K562 (cell line): ENCODE results near the gene MYCBP. TPM values are rescaled to one million over a fixed set of nuclear protein-coding genes. Genes with fewer than 3 reads are reported as not detected.
A peak's percentile ranks its signal among the peaks of the same experiment; 100 is the strongest.

Experiments used
- TEAD2 ChIP-seq: fragments of 450-650 bp; IDR thresholded peaks from 2 replicates; pipeline ENCODE4 v1.6.1; 2016; ENCODE audit warnings: missing genetic modification characterization, control low read depth, missing compliant biosample characterization
- TOE1 ChIP-seq, 2 experiments: fragments of 450-650 bp in 1 of 2; sonication (generic) in 1 of 2; formaldehyde crosslinking in 1 of 2; IDR thresholded peaks; 2 replicates each; pipeline versions ENCODE4 v1.7.1 to v1.8.0; 2016 to 2022; ENCODE audit warnings: borderline replicate concordance in 2 of 2, mild to moderate bottlenecking in 2 of 2, antibody characterized with exemption in 1 of 2, inconsistent platforms in 1 of 2, low read depth in 1 of 2, missing genetic modification reagents in 1 of 2, moderate library complexity in 1 of 2
- polyA plus RNA-seq, 8 experiments: library from polyadenylated mRNA; depleted of rRNA in 4 of 8; stranded (reverse) in 5 of 8; unstranded in 3 of 8; fragments of >200 nt; fragmentation: Nextera tagmentation in 2 of 8; fragmentation: Illumina TruSeq in 1 of 8; extraction: Ambion mirVana in 2 of 8; extraction: Trizol in 1 of 8; gene quantifications; 2 replicates each; pipeline versions ENCODE4 v1.2.1 to v1.2.3, GENCODE V29; 2011 to 2014; ENCODE audit warnings: inconsistent platforms in 1 of 8, missing spikeins in 1 of 8
- total RNA-seq, 7 experiments: library from RNA; depleted of rRNA in 6 of 7; stranded (reverse); fragments of >200 nt in 6 of 7; fragmentation: Illumina TruSeq in 2 of 7; extraction: Trizol in 2 of 7; gene quantifications; 2 replicates each; pipeline versions ENCODE4 v1.2.1 to v1.2.3, GENCODE V29; 2011 to 2021; ENCODE audit warnings: low replicate concordance in 1 of 7
- TF ChIP-seq, protein P1 (sequence below), 3 experiments: fragments of 200-800 bp in 1 of 3; fragments of 250-450 bp in 1 of 3; fragments of 450-650 bp in 1 of 3; sonication (Bioruptor Pico) in 1 of 3; sonication (Bioruptor generic) in 1 of 3; formaldehyde crosslinking in 1 of 3; IDR thresholded peaks; 2 replicates each; pipeline versions ENCODE4 v1.6.1 to v1.8.0; 2016 to 2022; ENCODE audit warnings: mild to moderate bottlenecking in 2 of 3, missing genetic modification characterization in 2 of 3, missing compliant biosample characterization in 1 of 3, moderate library complexity in 1 of 3
- TF ChIP-seq, protein P2 (sequence below), 2 experiments: fragments of 250-450 bp in 1 of 2; fragments of 450-650 bp in 1 of 2; sonication (Bioruptor Pico) in 1 of 2; IDR thresholded peaks; 2 replicates each; pipeline versions ENCODE4 v1.6.1 to v1.8.0; 2016 to 2021; ENCODE audit warnings: mild to moderate bottlenecking in 2 of 2, moderate library complexity in 2 of 2, missing compliant biosample characterization in 1 of 2, missing genetic modification characterization in 1 of 2
- TF ChIP-seq, protein P3 (sequence below): fragments of 450-650 bp; IDR thresholded peaks from 2 replicates; pipeline ENCODE4 v1.6.1; 2016; ENCODE audit warnings: mild to moderate bottlenecking, moderate library complexity
- TF ChIP-seq, protein P4 (sequence below): fragments of 450-650 bp; IDR thresholded peaks from 2 replicates; pipeline ENCODE4 v1.6.1; 2016; ENCODE audit warnings: missing biosample characterization, missing genetic modification characterization

MYCBP gene
- total and polyA plus RNA-seq, 9 of the 15 experiments (the other 6 are each of a cell fraction or from before 2014, with no cell fraction given), result 32.3 to 253 (median 72.9) TPM

DNA sequence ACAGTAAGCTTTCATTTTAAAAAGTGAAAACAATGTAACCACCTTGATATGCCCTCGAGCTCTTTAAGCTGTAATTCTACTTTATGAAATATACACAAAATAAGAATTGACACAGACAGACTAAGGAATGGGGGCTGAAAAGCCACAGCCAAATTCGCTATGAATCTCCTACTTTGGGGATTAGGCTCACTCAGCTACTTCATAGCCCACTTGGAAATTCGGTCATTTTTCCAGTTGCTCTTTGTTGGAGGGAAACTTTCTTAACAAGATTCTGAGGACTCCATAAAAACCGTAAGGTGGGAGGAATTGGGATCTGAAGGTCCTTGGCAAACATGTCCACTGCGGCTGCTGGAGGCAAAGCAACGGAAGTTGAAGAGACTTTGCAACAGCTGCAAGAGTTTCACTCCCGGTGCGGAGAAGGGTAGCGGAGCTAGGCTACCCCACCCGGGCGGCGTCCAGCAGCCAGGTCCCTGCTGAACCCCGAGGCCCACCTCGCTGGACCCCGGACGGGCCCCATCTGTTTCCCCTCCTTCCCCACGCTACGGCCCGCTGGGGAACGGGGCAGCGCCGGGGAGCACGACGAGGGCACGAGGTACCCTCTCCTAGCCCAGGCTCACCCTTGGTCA, 634 bp downstream of the MYCBP start (continued):
- TF ChIP-seq, protein P1, sequence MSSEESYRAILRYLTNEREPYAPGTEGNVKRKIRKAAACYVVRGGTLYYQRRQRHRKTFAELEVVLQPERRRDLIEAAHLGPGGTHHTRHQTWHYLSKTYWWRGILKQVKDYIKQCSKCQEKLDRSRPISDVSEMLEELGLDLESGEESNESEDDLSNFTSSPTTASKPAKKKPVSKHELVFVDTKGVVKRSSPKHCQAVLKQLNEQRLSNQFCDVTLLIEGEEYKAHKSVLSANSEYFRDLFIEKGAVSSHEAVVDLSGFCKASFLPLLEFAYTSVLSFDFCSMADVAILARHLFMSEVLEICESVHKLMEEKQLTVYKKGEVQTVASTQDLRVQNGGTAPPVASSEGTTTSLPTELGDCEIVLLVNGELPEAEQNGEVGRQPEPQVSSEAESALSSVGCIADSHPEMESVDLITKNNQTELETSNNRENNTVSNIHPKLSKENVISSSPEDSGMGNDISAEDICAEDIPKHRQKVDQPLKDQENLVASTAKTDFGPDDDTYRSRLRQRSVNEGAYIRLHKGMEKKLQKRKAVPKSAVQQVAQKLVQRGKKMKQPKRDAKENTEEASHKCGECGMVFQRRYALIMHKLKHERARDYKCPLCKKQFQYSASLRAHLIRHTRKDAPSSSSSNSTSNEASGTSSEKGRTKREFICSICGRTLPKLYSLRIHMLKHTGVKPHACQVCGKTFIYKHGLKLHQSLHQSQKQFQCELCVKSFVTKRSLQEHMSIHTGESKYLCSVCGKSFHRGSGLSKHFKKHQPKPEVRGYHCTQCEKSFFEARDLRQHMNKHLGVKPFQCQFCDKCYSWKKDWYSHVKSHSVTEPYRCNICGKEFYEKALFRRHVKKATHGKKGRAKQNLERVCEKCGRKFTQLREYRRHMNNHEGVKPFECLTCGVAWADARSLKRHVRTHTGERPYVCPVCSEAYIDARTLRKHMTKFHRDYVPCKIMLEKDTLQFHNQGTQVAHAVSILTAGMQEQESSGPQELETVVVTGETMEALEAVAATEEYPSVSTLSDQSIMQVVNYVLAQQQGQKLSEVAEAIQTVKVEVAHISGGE (CRISPR knock-in tag; IDR thresholded peaks at IDR 0.05), result no peak
- TF ChIP-seq, protein P2, sequence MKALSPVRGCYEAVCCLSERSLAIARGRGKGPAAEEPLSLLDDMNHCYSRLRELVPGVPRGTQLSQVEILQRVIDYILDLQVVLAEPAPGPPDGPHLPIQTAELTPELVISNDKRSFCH (CRISPR knock-in tag; IDR thresholded peaks at IDR 0.05), result no peak
- TF ChIP-seq, protein P2 (tag; IDR thresholded peaks at IDR 0.05), result 0 out of 2 replicates have a peak, but pooled peaks have one; percentile 52
- TF ChIP-seq, protein P3, sequence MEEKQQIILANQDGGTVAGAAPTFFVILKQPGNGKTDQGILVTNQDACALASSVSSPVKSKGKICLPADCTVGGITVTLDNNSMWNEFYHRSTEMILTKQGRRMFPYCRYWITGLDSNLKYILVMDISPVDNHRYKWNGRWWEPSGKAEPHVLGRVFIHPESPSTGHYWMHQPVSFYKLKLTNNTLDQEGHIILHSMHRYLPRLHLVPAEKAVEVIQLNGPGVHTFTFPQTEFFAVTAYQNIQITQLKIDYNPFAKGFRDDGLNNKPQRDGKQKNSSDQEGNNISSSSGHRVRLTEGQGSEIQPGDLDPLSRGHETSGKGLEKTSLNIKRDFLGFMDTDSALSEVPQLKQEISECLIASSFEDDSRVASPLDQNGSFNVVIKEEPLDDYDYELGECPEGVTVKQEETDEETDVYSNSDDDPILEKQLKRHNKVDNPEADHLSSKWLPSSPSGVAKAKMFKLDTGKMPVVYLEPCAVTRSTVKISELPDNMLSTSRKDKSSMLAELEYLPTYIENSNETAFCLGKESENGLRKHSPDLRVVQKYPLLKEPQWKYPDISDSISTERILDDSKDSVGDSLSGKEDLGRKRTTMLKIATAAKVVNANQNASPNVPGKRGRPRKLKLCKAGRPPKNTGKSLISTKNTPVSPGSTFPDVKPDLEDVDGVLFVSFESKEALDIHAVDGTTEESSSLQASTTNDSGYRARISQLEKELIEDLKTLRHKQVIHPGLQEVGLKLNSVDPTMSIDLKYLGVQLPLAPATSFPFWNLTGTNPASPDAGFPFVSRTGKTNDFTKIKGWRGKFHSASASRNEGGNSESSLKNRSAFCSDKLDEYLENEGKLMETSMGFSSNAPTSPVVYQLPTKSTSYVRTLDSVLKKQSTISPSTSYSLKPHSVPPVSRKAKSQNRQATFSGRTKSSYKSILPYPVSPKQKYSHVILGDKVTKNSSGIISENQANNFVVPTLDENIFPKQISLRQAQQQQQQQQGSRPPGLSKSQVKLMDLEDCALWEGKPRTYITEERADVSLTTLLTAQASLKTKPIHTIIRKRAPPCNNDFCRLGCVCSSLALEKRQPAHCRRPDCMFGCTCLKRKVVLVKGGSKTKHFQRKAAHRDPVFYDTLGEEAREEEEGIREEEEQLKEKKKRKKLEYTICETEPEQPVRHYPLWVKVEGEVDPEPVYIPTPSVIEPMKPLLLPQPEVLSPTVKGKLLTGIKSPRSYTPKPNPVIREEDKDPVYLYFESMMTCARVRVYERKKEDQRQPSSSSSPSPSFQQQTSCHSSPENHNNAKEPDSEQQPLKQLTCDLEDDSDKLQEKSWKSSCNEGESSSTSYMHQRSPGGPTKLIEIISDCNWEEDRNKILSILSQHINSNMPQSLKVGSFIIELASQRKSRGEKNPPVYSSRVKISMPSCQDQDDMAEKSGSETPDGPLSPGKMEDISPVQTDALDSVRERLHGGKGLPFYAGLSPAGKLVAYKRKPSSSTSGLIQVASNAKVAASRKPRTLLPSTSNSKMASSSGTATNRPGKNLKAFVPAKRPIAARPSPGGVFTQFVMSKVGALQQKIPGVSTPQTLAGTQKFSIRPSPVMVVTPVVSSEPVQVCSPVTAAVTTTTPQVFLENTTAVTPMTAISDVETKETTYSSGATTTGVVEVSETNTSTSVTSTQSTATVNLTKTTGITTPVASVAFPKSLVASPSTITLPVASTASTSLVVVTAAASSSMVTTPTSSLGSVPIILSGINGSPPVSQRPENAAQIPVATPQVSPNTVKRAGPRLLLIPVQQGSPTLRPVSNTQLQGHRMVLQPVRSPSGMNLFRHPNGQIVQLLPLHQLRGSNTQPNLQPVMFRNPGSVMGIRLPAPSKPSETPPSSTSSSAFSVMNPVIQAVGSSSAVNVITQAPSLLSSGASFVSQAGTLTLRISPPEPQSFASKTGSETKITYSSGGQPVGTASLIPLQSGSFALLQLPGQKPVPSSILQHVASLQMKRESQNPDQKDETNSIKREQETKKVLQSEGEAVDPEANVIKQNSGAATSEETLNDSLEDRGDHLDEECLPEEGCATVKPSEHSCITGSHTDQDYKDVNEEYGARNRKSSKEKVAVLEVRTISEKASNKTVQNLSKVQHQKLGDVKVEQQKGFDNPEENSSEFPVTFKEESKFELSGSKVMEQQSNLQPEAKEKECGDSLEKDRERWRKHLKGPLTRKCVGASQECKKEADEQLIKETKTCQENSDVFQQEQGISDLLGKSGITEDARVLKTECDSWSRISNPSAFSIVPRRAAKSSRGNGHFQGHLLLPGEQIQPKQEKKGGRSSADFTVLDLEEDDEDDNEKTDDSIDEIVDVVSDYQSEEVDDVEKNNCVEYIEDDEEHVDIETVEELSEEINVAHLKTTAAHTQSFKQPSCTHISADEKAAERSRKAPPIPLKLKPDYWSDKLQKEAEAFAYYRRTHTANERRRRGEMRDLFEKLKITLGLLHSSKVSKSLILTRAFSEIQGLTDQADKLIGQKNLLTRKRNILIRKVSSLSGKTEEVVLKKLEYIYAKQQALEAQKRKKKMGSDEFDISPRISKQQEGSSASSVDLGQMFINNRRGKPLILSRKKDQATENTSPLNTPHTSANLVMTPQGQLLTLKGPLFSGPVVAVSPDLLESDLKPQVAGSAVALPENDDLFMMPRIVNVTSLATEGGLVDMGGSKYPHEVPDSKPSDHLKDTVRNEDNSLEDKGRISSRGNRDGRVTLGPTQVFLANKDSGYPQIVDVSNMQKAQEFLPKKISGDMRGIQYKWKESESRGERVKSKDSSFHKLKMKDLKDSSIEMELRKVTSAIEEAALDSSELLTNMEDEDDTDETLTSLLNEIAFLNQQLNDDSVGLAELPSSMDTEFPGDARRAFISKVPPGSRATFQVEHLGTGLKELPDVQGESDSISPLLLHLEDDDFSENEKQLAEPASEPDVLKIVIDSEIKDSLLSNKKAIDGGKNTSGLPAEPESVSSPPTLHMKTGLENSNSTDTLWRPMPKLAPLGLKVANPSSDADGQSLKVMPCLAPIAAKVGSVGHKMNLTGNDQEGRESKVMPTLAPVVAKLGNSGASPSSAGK, result peak; percentile 79; the same call in 1 of the 2 replicates
- TF ChIP-seq, protein P4, sequence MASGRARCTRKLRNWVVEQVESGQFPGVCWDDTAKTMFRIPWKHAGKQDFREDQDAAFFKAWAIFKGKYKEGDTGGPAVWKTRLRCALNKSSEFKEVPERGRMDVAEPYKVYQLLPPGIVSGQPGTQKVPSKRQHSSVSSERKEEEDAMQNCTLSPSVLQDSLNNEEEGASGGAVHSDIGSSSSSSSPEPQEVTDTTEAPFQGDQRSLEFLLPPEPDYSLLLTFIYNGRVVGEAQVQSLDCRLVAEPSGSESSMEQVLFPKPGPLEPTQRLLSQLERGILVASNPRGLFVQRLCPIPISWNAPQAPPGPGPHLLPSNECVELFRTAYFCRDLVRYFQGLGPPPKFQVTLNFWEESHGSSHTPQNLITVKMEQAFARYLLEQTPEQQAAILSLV (tag), result no peak
- TF ChIP-seq TEAD2 (tag) (no peak), TOE1 (IDR thresholded peaks at IDR 0.05; ENCODE audit: borderline replicate concordance) (peak; percentile 20; the same call in 1 of the 2 replicates), TOE1 (CRISPR knock-in tag; IDR thresholded peaks at IDR 0.05; ENCODE audit: borderline replicate concordance, low read depth) (no peak)
